Heart left ventricle (tissue), 13 donors: ENCODE measurements around the gene GPR135.

Source experiments
- CTCF ChIP-seq, 12 donors: fragments of 200-600 bp; sonication (generic) in 4 of 12; IDR thresholded peaks; one replicate each; pipeline versions ENCODE4 v1.5.0 to v1.8.0; 2018 to 2022; ENCODE audit warnings: antibody characterized with exemption in 12 of 12, mild to moderate bottlenecking in 5 of 12
- POLR2A ChIP-seq, 2 donors: fragments of 450-650 bp; IDR thresholded peaks; one replicate each; pipeline ENCODE4 v1.6.1; 2017; ENCODE audit warnings: antibody characterized with exemption in 2 of 2, mild to moderate bottlenecking in 2 of 2, moderate library complexity in 2 of 2
- donor health status: ischemic (EF 13 %, LVEDD 7.1; RV severe dilation, severe dysfunction).
- donor health status: DM: no; HTN: yes; CAD: no.
- donor health status: DM: no; HTN: no; CAD: no.
- donor health status: ischemic (EF 25% LVEDD 6.9; RV normal size, moderate dysfunction).
- donor health status: ischemic (EF 25% LVEDD 5.7; RV mildly dilated, moderate dysfunction).
- donor health status: ischemic (EF 35%, LVEDD 5.7; RV mildly dilated, moderate dysfunction).
- donor health status: nonischemic (EF 11% LVEDD 7.7; RV severe dilation, severe dysfunction).
- donor health status: DM: yes; HTN: yes; CAD: no.
- donor health status: PGD.
- donor health status: ischemic (EF 29% LVEDD 5.4; RV normal size, mild dysfunction).
- donor health status: nonischemic (EF 23%, LVEDD 6.1; RV moderate dilation, normal function).

GRCh38 chr14:59428581-59429012 is 36.6 kb downstream of the GPR135 start:
- TF ChIP-seq CTCF (IDR thresholded peaks at IDR 0.05) (peak in 11 of 12 donors; percentile 11 to 64 (median 39)), POLR2A (IDR thresholded peaks at IDR 0.05) (no peak)
